Lung (tissue), 13 donors: ENCODE results near the gene SELENOH. TPM values are rescaled to one million over a fixed set of nuclear protein-coding genes. Genes with fewer than 3 reads are reported as not detected.
A peak's percentile ranks its signal among the peaks of the same experiment; 100 is the strongest.

Experiments used
- ATAC-seq: fragments of 200-7000 bp; cut with Tn5 transposase; one replicate; pipeline ENCODE4 v1.9.1; 2020; ENCODE audit warnings: moderate number of reproducible peaks; ENCODE audit not compliant: insufficient read depth, low FRiP score
- DNase-seq, 3 donors: peaks; one replicate each; pipeline ENCODE4 v3.0.0-alpha.2; 2013 to 2017
- H3K27ac ChIP-seq, 2 donors: one replicate each; pipeline ENCODE4 v1.5.1; 2013; ENCODE audit warnings: mild to moderate bottlenecking in 2 of 2, moderate library complexity in 2 of 2, control low read depth in 1 of 2, inconsistent platforms in 1 of 2, low read depth in 1 of 2, low read length in 1 of 2
- H3K27me3 ChIP-seq, 3 donors: one replicate each; pipeline ENCODE4 v1.5.1; 2013; ENCODE audit warnings: low read length in 2 of 3; ENCODE audit not compliant: control insufficient read depth in 3 of 3, insufficient read depth in 3 of 3
- H3K36me3 ChIP-seq, 4 donors: one replicate each; pipeline ENCODE4 v1.5.1; 2013; ENCODE audit warnings: low read length in 4 of 4, mild to moderate bottlenecking in 1 of 4, moderate library complexity in 1 of 4; ENCODE audit not compliant: control insufficient read depth in 4 of 4, insufficient read depth in 4 of 4
- H3K4me1 ChIP-seq, 5 donors: one replicate each; pipeline ENCODE4 v1.5.1; 2013; ENCODE audit warnings: low read length in 5 of 5, mild to moderate bottlenecking in 2 of 5, moderate library complexity in 1 of 5; ENCODE audit not compliant: control insufficient read depth in 5 of 5, insufficient read depth in 5 of 5
- H3K4me3 ChIP-seq: one replicate; pipeline ENCODE4 v1.5.1; 2013; ENCODE audit warnings: mild to moderate bottlenecking, control low read depth, moderate library complexity
- H3K9ac ChIP-seq, 2 donors: one replicate each; pipeline ENCODE4 v1.5.1; 2013; ENCODE audit warnings: low read length in 2 of 2, control low read depth in 1 of 2; ENCODE audit not compliant: insufficient read depth in 1 of 2
- H3K9me3 ChIP-seq, 4 donors: one replicate each; pipeline ENCODE4 v1.5.1; 2013; ENCODE audit warnings: low read length in 3 of 4, mild to moderate bottlenecking in 1 of 4, moderate library complexity in 1 of 4; ENCODE audit not compliant: control insufficient read depth in 4 of 4, insufficient read depth in 3 of 4
- WGBS, 2 donors: extraction: QIAGEN DNeasy Blood & Tissue Kit; methylation state at CpG; one replicate each; pipeline ENCODE4 v1.1.7; 2013; 5-methylcytosine and 5-hydroxymethylcytosine counted together
- polyA plus RNA-seq, 2 donors: library from polyadenylated mRNA; stranded (reverse); fragments of 200-250 nt; gene quantifications; one replicate each; pipeline ENCODE4 v1.2.1, GENCODE V29; 2013
- small RNA-seq: library from RNA; depleted of rRNA; stranded (forward); fragments of <200 nt; gene quantifications from one replicate; pipeline ENCODE3, GENCODE V24; 2014; ENCODE audit warnings: low replicate concordance
- total RNA-seq, 2 donors: library from RNA; depleted of rRNA in 1 of 2; stranded (reverse); fragments of >200 nt in 1 of 2; gene quantifications; one replicate each; pipeline ENCODE4 v1.2.1, GENCODE V29; 2014 to 2021
- TF ChIP-seq, protein P1 (sequence below): IDR thresholded peaks from 2 replicates; pipeline ENCODE4 v1.5.1; 2012; ENCODE audit warnings: mild to moderate bottlenecking; ENCODE audit errors: control extremely low read depth, extremely low read depth
- donor health status: control.
- donor health status: control.
- donor health status: Bipolar disorder and iron deficiency.
- donor health status: healthy.
- donor health status: DM: yes; HTN: yes; CAD: no.

SELENOH gene
- total and polyA plus RNA-seq, 4 donors, result 77.3 to 155 (median 139) TPM

DNA sequence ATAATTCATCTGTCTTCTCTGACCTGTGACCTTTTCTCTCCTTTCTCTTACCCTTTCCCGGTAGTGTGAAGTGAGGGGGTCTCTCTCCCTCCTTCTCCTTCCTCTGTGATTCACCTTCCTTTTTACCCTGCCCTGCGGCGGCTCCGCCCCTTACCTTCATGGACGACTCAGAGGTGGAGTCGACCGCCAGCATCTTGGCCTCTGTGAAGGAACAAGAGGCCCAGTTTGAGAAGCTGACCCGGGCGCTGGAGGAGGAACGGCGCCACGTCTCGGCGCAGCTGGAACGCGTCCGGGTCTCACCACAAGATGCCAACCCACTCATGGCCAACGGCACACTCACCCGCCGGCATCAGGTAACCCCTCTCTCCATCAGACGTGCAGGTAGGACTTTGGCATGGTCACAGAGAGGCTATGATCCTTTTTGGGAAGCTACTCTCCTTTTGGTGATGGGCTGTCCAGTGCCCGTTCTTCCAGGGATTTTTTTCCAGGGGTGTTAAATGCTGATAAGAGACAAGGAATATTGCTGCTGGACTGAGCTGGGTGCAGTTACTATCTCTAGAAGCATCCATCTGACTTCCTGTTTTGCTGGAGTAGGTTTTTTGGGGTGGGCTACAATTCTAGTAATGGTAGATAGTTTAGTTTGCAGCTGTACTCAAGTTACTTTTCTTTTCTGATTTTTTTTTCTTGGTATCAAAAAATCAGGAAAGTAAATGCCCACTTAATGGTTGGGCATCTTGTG lies 50.2 kb downstream of the SELENOH start:
- ATAC-seq (no peak), DNase-seq (no peak)
- Histone ChIP-seq H3K4me3 (no peak overlapping the region), H3K4me1 (peaks cover 9 to 33% (median 14%) of the 10 kb centered on the region in 5 donors), H3K9me3 (no peaks in the 10 kb centered on the region), H3K27me3 (no peaks in the 10 kb centered on the region), H3K27ac (peak overlapping the region; percentile 13 to 70), H3K36me3 (peaks cover 10 to 33% (median 21%) of the 10 kb centered on the region in 4 donors), H3K9ac (no peak overlapping the region)
- WGBS, 2 donors, result 78 to 81% methylated on average over 22 of the region's 22 CpGs
- TF ChIP-seq, protein P1, sequence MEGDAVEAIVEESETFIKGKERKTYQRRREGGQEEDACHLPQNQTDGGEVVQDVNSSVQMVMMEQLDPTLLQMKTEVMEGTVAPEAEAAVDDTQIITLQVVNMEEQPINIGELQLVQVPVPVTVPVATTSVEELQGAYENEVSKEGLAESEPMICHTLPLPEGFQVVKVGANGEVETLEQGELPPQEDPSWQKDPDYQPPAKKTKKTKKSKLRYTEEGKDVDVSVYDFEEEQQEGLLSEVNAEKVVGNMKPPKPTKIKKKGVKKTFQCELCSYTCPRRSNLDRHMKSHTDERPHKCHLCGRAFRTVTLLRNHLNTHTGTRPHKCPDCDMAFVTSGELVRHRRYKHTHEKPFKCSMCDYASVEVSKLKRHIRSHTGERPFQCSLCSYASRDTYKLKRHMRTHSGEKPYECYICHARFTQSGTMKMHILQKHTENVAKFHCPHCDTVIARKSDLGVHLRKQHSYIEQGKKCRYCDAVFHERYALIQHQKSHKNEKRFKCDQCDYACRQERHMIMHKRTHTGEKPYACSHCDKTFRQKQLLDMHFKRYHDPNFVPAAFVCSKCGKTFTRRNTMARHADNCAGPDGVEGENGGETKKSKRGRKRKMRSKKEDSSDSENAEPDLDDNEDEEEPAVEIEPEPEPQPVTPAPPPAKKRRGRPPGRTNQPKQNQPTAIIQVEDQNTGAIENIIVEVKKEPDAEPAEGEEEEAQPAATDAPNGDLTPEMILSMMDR, result no peak

DNA sequence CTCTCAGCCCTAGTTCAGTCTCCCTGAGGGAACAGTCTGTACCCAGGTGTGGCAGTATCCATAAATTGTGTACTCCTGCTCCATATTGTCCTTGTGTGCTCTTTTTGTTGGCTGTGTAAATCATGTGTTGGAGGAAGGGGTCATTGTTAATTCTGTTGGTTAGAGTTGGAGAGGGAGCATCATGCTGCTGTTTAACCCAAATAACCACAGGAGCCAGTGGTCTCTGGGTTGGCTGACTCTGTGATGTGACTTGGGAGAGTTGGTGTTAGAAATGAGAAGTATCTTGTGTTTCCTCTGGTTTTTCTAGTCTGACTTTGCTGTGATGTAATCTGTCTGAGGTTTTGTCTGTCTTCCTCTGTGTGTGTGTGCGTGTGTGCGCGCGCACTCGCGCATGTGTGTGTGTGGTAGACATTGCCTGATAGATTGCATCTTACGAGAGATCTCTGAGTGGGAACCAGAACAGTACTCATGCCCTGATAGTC lies 50.8 kb downstream of the SELENOH start:
- no peak overlapping the region for H3K4me3 ChIP-seq
- TF ChIP-seq, protein P1, result no peak

DNA sequence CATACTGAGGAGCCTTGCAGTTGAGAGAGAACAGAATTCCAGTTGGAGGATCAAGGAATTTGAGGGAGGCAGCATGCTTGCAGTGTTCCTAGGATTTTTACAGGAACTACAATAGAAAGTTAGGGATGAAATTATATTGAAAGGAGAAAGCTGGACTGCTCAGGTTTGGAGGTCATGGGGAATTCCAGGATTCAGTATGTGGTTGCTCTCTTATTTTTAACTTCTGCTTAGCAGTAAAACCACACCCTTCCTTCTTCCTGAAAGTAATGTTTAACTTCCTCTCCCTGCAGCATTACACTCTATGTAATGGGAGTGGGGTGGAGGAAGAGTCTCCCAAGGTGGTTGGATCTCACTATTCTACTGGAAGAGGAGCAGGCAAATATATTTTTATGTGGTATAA lies 51.6 kb downstream of the SELENOH start:
- peak; percentile 34 for ATAC-seq
- Histone ChIP-seq H3K4me1 (peaks cover 4 to 21% (median 10%) of the 10 kb centered on the region in 5 donors), H3K27me3 (no peaks in the 10 kb centered on the region), H3K9me3 (no peaks in the 10 kb centered on the region), H3K4me3 (no peak overlapping the region), H3K9ac (no peak overlapping the region), H3K36me3 (peaks cover 17 to 37% (median 25%) of the 10 kb centered on the region in 4 donors), H3K27ac (peak overlapping the region; percentile 62 to 70)
- TF ChIP-seq, protein P1, result no peak
- peak in 1 of 3 donors; percentile 28 for DNase-seq

More for the DNA sequence above, 50.8 kb downstream of the SELENOH start:
- Histone ChIP-seq H3K4me1 (peaks cover 4 to 28% (median 12%) of the 10 kb centered on the region in 5 donors), H3K9me3 (no peaks in the 10 kb centered on the region), H3K27me3 (no peaks in the 10 kb centered on the region), H3K36me3 (peaks cover 15 to 36% (median 24%) of the 10 kb centered on the region in 4 donors), H3K27ac (peak overlapping the region; percentile 62 to 70), H3K9ac (no peak overlapping the region)
- ATAC-seq (peak; percentile 77), DNase-seq (peak in 1 of 3 donors; percentile 37)
- 23 to 45% methylated on average over 7 of the region's 7 CpGs for WGBS, 2 donors

Small RNA genes within 50 kb of the gene (small RNA-seq; reads per million reads assigned to genes)
- not detected for gene AP001931.1
- not detected for gene TMX2-CTNND1

Other genes starting within 250 kb of the SELENOH start
- 10 to 100 TPM; 18.5 to 18.7 TPM for gene SLC43A1, start 225.8 kb upstream of the SELENOH start, total RNA-seq
- 10 to 100 TPM; 10.3 to 14.8 TPM for gene SLC43A1, start 225.8 kb upstream of the SELENOH start, polyA plus RNA-seq
- 10 to 100 TPM; 10.4 to 46.5 TPM for gene TIMM10, start 210.7 kb upstream of the SELENOH start, total RNA-seq
- 10 to 100 TPM; 45.1 to 64.7 TPM for gene TIMM10, start 210.7 kb upstream of the SELENOH start, polyA plus RNA-seq
- not detected for gene SMTNL1, start 203.9 kb upstream of the SELENOH start, total RNA-seq
- not detected for gene SMTNL1, start 203.9 kb upstream of the SELENOH start, polyA plus RNA-seq
- gene UBE2L6, start 173.8 kb upstream of the SELENOH start, total RNA-seq, result 10 to 100 TPM; 38.9 to 97.1 TPM
- gene UBE2L6, start 173.8 kb upstream of the SELENOH start, polyA plus RNA-seq, result 100 to 1,000 TPM in 1 of 2 donors, 10 to 100 TPM in 1; 44.9 to 129 TPM
- 100 to 1,000 TPM; 102 to 407 TPM for gene SERPING1, start 143.8 kb upstream of the SELENOH start, total RNA-seq
- gene SERPING1, start 143.8 kb upstream of the SELENOH start, polyA plus RNA-seq, result 100 to 1,000 TPM; 214 to 418 TPM
- 1 to 10 TPM; 1.3 to 1.5 TPM for gene YPEL4, start 91.6 kb upstream of the SELENOH start, total RNA-seq
- gene YPEL4, start 91.6 kb upstream of the SELENOH start, polyA plus RNA-seq, result 1 to 10 TPM in 1 of 2 donors, under 1 TPM in 1; 0.71 to 3.1 TPM
- gene CLP1, start 83.7 kb upstream of the SELENOH start, total RNA-seq, result 10 to 100 TPM in 1 of 2 donors, 1 to 10 TPM in 1; 6.5 to 12.4 TPM
- gene CLP1, start 83.7 kb upstream of the SELENOH start, polyA plus RNA-seq, result 10 to 100 TPM in 1 of 2 donors, 1 to 10 TPM in 1; 6.9 to 16.6 TPM
- 10 to 100 TPM; 37.5 to 63.2 TPM for gene ZDHHC5, start 73.4 kb upstream of the SELENOH start, total RNA-seq
- gene ZDHHC5, start 73.4 kb upstream of the SELENOH start, polyA plus RNA-seq, result 10 to 100 TPM; 28.7 to 48.4 TPM
- gene MED19, start 29.3 kb upstream of the SELENOH start, total RNA-seq, result 10 to 100 TPM; 12.0 to 14.9 TPM
- 10 to 100 TPM in 1 of 2 donors, 1 to 10 TPM in 1; 8.7 to 15.1 TPM for gene MED19, start 29.3 kb upstream of the SELENOH start, polyA plus RNA-seq
- gene TMX2, start 28.9 kb upstream of the SELENOH start, total RNA-seq, result 10 to 100 TPM; 55.1 to 71.8 TPM
- 10 to 100 TPM; 51.7 to 89.6 TPM for gene TMX2, start 28.9 kb upstream of the SELENOH start, polyA plus RNA-seq
- not detected for gene BTBD18, start 10.3 kb downstream of the SELENOH start, total RNA-seq
- gene BTBD18, start 10.3 kb downstream of the SELENOH start, polyA plus RNA-seq, result not detected
- 100 to 1,000 TPM; 197 to 423 TPM for gene CTNND1, start 20.3 kb downstream of the SELENOH start, total RNA-seq
- 10 to 100 TPM; 36.5 to 59.9 TPM for gene CTNND1, start 20.3 kb downstream of the SELENOH start, polyA plus RNA-seq